ENCODE results near the gene MTG2. TPM values are rescaled to one million over a fixed set of nuclear protein-coding genes. Genes with fewer than 3 reads are reported as not detected.

MTG2 gene
- total and polyA plus RNA-seq, 11 donors, result 20.7 to 40.7 (median 27.9) TPM

GRCh38 chr20:62141043-62141396 is 41.8 kb upstream of the MTG2 start:
- intact Hi-C loops (cut with DNase I), result loop anchor here in 6 of 10 donors (5.0 to 10.0 kb wide), 9 partner anchors 74 to 246 kb away; partner anchors contain the start of genes TAF4 (in 4 of the 6), RPS21 (in 2 of the 6) and OSBPL2 (in 1 of the 6)
- 83 to 90% (median 88%) methylated on average over 7 of the region's 7 CpGs for WGBS, 4 donors
- no peak for ATAC-seq

DNA sequence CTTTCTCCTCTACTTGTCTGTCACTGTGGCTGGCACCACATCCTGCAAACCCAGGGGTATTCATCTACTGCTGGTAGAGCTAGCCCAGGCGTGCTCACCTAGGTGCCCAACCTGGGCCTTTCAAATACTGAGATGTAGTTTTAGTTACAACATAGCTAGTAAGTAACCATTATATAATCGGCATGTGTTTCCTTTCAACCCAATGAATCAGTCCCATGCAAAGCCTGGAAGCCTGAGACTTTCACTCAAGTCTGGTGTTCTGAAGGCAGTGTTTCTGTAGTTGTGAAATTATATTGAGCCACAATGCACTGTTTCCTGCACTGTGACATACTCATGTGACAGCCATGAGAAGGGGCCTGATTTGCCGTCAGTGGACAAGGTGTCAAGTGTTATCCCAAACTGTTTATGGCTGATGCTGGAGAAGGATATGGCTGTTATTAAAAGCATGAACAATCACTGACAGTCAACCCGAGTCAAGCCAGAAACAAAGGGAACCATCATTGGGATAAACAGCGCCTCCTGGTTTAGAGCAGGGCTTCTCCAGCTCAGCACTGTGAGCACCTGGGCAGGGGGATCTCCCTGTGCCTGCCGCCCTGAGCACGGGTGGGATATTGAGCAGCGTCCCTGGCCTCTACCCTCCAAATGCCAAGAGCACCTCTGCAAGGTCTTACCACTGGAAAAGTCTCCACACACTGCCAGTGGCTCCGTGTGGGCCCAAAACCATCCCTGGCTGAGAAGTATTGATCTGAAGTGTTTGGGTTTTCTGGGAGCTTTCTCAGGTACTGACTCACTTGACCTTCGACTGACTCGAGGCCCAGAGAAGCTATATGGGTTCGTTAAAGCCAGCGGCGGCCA is 41.2 kb upstream of the MTG2 start:
- Histone ChIP-seq H3K4me1 (peaks cover 6 to 43% (median 30%) of the 10 kb centered on the region in 12 donors), H3K9me3 (no peaks in the 10 kb centered on the region), H3K4me3 (peak overlapping the region; percentile 70 to 100 (median 88)), H3K27me3 (no peaks in the 10 kb centered on the region), H3K36me3 (peaks cover 0 to 45% (median 41%) of the 10 kb centered on the region in 9 donors), H3K27ac (peak overlapping the region in 11 of 12 donors; percentile 89 to 100 (median 97))
- ATAC-seq (peak in 1 of 4 donors; percentile 14), DNase-seq (no peak)
- intact Hi-C loops (cut with DNase I), result loop anchor here in 6 of 10 donors (1.0 to 10.0 kb wide), 10 partner anchors 18 to 246 kb away; partner anchors contain the start of genes TAF4 (in 4 of the 6), RPS21 (in 2 of the 6) and OSBPL2 (in 1 of the 6)
- no peak for TF ChIP-seq POLR2A (IDR thresholded peaks at IDR 0.05)
- peak in 6 of 12 donors; percentile 10 to 47 (median 24) for TF ChIP-seq CTCF (IDR thresholded peaks at IDR 0.05)
- WGBS, 4 donors, result 17 to 21% (median 19%) methylated on average over 14 of the region's 14 CpGs

More at GRCh38 chr20:62141043-62141396, 41.8 kb upstream of the MTG2 start:
- Histone ChIP-seq H3K4me3 (peak overlapping the region in 5 of 12 donors; percentile 75 to 96 (median 89)), H3K9me3 (no peaks in the 10 kb centered on the region), H3K27me3 (no peaks in the 10 kb centered on the region), H3K27ac (peak overlapping the region in 7 of 12 donors; percentile 10 to 100 (median 96)), H3K4me1 (peaks cover 6 to 42% (median 29%) of the 10 kb centered on the region in 12 donors), H3K36me3 (peaks cover 0 to 51% (median 47%) of the 10 kb centered on the region in 9 donors)
- no peak for DNase-seq
- TF ChIP-seq CTCF (IDR thresholded peaks at IDR 0.05) (no peak), POLR2A (IDR thresholded peaks at IDR 0.05) (no peak)

- intact Hi-C loops (cut with DNase I), result loop anchor here in 6 of 10 donors (1.0 to 10.0 kb wide), 11 partner anchors 19 to 245 kb away; partner anchors contain the start of genes TAF4 (in 4 of the 6), RPS21 (in 2 of the 6), LSM14B (in 1 of the 6) and OSBPL2 (in 1 of the 6)
- peak in 2 of 4 donors; percentile 13 to 18 for ATAC-seq
- H3K4me3 ChIP-seq, result peak overlapping the region; percentile 70 to 100 (median 88)
- H3K27ac ChIP-seq, result peak overlapping the region; percentile 89 to 100 (median 98)
- H3K4me1 ChIP-seq, result peaks cover 6 to 43% (median 30%) of the 10 kb centered on the region in 12 donors
- 1 to 2% (median 1%) methylated on average over 19 to 71 of the region's 71 CpGs for WGBS, 4 donors
- no peaks in the 10 kb centered on the region for H3K27me3 ChIP-seq
- H3K36me3 ChIP-seq, result peaks cover 0 to 37% (median 32%) of the 10 kb centered on the region in 9 donors
- no peak for TF ChIP-seq POLR2A (IDR thresholded peaks at IDR 0.05)
- no peak for TF ChIP-seq CTCF (IDR thresholded peaks at IDR 0.05)
- no peaks in the 10 kb centered on the region for H3K9me3 ChIP-seq
- DNase-seq, result no peak
These were observed 40.4 kb upstream of the MTG2 start for GRCh38 chr20:62142252-62143080.
